SK-N-MC (cell line): ENCODE measurements around the gene SNRPA.

Experiments
- EZH2 ChIP-seq: fragments of 200-600 bp; sonication (generic); IDR thresholded peaks from one replicate; pipeline ENCODE4 v1.6.1; 2017; ENCODE audit warnings: antibody characterized with exemption
- FOXP2 ChIP-seq: optimal IDR thresholded peaks from 2 replicates; pipeline ENCODE3; 2011; ENCODE audit warnings: mild to moderate bottlenecking, moderate library complexity; ENCODE audit not compliant: insufficient read depth; ENCODE audit errors: extremely low read length, control extremely low read depth
- POLR2AphosphoS5 ChIP-seq: IDR thresholded peaks from 2 replicates; pipeline ENCODE4 v1.6.1; 2012; ENCODE audit warnings: mild to moderate bottlenecking, low read depth, low read length, borderline replicate concordance

DNA sequence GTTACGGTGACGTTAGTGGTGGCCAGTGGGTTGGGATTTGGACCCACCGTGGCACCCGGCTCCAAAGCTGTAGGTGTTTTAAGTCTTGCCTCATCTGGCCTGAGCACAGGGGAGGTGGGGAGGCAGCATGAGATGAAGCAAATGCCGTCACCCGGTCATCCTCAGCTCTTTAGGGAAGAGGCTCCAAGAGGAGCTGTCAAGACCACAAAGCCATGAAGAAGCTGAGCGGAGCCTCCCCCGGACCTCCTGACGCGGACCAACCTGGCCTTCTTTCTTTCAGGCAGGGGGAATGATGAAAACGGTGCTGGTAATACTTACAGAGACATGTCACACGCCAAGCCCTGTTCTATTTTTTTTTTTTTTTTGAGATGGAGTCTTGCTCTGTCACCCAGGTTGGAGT is 8.1 kb upstream of the SNRPA start:
- TF ChIP-seq EZH2 (no peak), FOXP2 (no peak), POLR2AphosphoS5 (no peak)
